Dendritic cell treated with granulocyte-macrophage colony-stimulating factor and Interleukin-4, amounts not matched to agents 40 ng/mL and 50 ng/mL, for 4 days (primary cell): Measurements from ENCODE around the gene TMEM141.
A peak's percentile ranks its signal among the peaks of the same experiment; 100 is the strongest.
"Not testable (repeated sequence)": the region's sequence is repeated elsewhere in the genome, so short reads cannot be mapped to it uniquely, and the experiment has no call there.

Experiments
- H3K27ac Mint-ChIP-seq: one replicate; pipeline ENCODE4 v1.8.0; 2022; ENCODE audit warnings: mild to moderate bottlenecking, mixed read lengths
- H3K27me3 Mint-ChIP-seq: one replicate; pipeline ENCODE4 v1.8.0; 2022; ENCODE audit warnings: mild to moderate bottlenecking, mixed read lengths
- H3K36me3 Mint-ChIP-seq: one replicate; pipeline ENCODE4 v1.8.0; 2022; ENCODE audit warnings: low read depth, mixed read lengths
- H3K4me1 Mint-ChIP-seq: one replicate; pipeline ENCODE4 v1.8.0; 2022; ENCODE audit warnings: low read depth, mixed read lengths
- H3K4me3 Mint-ChIP-seq: one replicate; pipeline ENCODE4 v1.8.0; 2022; ENCODE audit warnings: mild to moderate bottlenecking, moderate library complexity, mixed read lengths
- H3K9me3 Mint-ChIP-seq: one replicate; pipeline ENCODE4 v1.8.0; 2022; ENCODE audit warnings: mixed read lengths
- intact Hi-C: fragments of 100-400 bp; cut with micrococcal nuclease; formaldehyde crosslinking; loops from one replicate; pipeline ENCODE4 v1.15.0; 2022

Gene TMEM141

DNA sequence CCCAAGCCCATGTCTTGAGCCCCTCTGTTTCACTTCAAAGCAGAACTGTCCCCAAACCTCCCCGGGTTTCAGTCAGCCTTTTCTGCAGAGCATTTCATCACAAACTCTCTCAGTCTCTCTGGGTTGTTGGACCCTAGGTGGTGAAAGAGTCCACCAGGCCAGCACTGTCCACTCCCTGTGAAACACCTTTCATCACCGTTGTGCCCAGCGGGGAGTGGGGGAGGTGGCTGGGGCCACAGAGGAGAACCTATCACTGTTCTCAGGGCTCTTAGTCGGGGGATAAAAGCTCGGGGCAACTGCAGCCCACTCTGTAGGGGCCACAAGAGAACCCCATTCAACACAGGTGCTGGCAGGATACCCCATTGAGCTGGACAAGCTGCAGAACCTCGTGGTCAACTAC, 11.2 kb downstream of the TMEM141 start:
- intact Hi-C loops = no loop called here
- Mint-ChIP-seq H3K9me3 (no peaks in the 10 kb centered on the region), H3K27ac (no peak overlapping the region), H3K4me3 (no peak overlapping the region), H3K27me3 (peaks cover 60% of the 10 kb centered on the region), H3K4me1 (peaks cover 38% of the 10 kb centered on the region), H3K36me3 (peaks cover 30% of the 10 kb centered on the region)

DNA sequence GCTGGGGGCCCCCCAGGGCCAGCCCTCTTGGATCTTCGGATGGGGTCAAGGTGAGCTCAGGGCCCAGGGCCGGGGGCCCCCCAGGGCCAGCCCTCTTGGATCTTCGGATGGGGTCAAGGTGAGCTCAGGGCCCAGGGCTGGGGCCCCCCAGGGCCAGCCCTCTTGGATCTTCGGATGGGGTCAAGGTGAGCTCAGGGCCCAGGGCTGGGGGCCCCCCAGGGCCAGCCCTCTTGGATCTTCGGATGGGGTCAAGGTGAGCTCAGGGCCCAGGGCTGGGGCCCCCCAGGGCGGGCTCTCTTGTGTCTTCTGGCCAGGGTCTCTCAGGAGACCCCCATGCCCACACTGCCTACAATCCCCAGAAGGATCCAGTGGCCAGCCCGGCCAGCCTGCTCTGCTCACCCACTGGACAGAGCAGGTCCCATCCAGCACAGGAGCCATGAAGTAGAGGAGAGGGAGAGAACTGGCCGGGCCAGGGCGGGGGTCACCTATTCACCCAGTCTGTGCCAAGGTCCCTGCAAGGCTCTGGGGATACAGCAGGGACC, 11.9 kb downstream of the TMEM141 start:
- H3K4me3 Mint-ChIP-seq, intact Hi-C loops, H3K9me3 Mint-ChIP-seq, H3K27ac Mint-ChIP-seq: not testable (repeated sequence)
- peaks cover 53% of the 10 kb centered on the region for H3K27me3 Mint-ChIP-seq
- H3K36me3 Mint-ChIP-seq = peaks cover 33% of the 10 kb centered on the region
- H3K4me1 Mint-ChIP-seq = peaks cover 38% of the 10 kb centered on the region

DNA sequence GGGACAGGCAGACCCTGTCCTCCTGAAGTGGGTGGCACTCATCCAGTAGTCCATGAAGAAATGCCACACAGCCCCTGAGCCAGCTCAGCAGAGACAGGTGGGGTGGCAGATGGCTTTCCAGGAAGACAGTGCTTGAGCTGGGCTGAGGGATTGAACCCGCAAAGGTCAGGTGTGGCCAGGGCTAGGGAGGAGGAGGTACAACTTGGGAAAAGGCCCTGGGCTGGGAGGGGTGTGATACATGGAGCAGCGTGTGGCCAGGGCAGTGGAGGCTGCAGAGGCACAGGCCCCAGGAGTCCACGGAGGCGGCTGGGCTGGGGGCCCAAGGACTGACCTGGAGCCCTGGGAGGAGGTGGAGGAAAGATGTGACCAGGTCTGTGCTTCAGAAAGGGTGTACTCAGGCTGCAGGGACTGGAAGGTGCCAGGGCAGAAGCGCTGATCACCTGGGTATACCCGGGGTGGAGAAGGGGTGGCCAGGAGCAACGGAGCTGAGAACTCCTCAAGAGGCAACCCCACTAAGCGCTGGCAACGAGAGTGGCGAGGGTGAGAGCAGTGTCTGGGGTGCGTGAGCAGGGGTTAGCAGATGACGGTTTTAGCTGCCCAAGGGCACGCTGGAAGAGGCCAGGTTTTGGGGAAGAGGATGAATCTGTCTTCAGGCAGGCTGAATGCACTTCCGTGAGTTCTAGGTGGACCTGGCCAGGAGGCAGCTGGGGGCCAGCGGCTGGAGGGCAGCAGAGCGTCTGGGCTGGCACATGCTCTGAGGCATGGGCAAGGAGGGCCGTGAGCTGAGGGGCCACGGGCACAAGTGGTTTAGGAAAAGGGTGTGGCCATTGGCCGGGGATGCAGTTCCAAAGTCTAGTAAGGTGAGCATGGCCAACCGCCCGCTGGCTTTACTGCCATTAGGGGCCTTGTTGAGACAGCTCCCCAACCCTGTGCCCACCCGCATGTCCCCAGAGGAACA, 12.7 kb downstream of the TMEM141 start:
- no peak overlapping the region for H3K4me3 Mint-ChIP-seq
- peaks cover 38% of the 10 kb centered on the region for H3K4me1 Mint-ChIP-seq
- H3K27me3 Mint-ChIP-seq = peaks cover 46% of the 10 kb centered on the region
- H3K27ac Mint-ChIP-seq = no peak overlapping the region
- H3K36me3 Mint-ChIP-seq = peaks cover 36% of the 10 kb centered on the region
- intact Hi-C loops = no loop called here
- H3K9me3 Mint-ChIP-seq = no peaks in the 10 kb centered on the region

DNA sequence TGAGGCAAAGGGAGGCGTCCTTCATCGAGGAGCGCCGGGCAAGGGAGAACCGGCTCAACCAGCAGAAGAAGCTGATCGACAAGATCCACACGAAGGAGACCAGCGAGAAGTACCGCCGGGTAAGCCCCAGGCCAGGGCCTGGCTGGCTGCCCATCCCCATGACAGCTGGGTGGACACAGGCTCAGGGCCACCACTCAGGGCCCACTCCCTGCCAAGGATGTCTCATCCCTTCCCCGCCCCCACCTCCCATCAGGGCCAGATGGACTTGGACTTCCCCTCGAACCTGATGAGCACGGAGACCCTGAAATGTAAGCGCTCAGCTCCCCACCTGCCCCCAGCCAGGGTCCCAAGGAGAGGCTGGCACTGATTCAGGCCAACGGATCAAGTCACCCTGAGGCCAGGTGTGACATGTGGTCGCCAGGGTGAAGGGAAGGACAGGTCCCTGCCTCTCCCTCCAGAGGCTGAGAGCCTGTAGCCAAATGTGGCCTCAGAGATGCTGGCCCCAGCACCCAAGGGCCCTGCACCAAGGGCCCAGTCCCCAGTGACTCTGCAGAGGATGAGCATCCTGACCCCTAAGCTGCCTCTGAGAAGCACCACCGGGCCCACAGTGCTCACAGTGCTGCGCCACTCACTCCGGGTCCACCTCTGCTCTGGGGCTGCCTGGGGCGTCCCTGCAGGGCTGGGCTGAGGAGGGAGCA, 13.5 kb downstream of the TMEM141 start:
- Mint-ChIP-seq H3K4me1 (peaks cover 41% of the 10 kb centered on the region), H3K36me3 (peaks cover 44% of the 10 kb centered on the region)

DNA sequence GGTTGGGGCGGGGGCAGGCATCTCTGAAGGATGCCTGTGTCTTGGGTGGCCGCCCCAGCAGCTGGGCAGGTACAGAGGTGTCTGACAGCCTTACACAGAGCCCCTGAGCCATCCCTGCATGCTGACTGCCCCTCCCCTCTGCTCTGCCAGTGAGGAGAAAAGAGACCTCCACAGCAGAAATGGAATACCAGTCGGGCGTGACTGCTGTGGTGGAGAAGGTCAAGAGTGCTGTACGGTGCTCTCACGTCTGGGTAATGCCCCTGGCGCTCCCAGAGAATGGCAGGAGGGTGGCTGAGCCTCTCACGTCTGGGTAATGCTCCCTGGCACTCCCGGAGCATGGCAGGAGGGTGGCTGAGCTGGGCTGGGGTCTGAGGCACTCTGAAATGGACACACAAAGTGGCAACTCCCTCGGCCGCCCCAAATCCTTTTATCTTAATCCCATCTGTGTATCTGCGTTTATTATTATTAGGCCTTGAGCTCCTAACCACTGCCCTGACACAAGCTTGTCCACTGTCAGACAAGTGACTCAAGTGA, 14.1 kb downstream of the TMEM141 start:
- no peaks in the 10 kb centered on the region for H3K9me3 Mint-ChIP-seq
- intact Hi-C loops = no loop called here
- H3K27ac Mint-ChIP-seq = no peak overlapping the region
- H3K36me3 Mint-ChIP-seq = peaks cover 50% of the 10 kb centered on the region
- no peak overlapping the region for H3K4me3 Mint-ChIP-seq
- H3K27me3 Mint-ChIP-seq = peaks cover 32% of the 10 kb centered on the region
- peaks cover 41% of the 10 kb centered on the region for H3K4me1 Mint-ChIP-seq

More for the DNA sequence above, 13.5 kb downstream of the TMEM141 start:
- Mint-ChIP-seq H3K27ac (no peak overlapping the region), H3K27me3 (peaks cover 37% of the 10 kb centered on the region), H3K4me3 (no peak overlapping the region), H3K9me3 (no peaks in the 10 kb centered on the region)
- intact Hi-C loops = no loop called here

DNA sequence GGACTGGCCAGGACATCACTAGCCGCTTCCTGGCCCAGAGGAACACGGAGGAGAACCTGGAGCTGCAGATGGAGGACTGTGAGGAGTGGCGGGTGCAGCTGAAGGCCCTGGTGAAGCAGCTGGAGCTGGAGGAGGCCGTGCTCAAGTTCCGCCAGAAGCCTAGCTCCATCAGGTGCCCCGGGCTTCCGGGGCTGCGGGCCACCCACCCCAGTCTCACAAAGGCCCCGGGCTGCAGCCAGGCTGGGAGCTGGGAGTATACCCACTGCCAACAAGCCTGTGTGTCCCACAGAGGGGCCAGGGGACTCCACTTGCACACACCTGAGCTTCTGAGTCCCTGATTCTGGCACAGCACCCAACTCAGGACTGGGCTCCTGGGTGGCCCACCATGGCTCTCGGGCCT, 14.9 kb downstream of the TMEM141 start:
- intact Hi-C loops = loop anchor here (2.0 kb wide), 1 partner anchor 43 kb away; the partner anchor contains the start of gene PHPT1
- H3K27ac Mint-ChIP-seq = no peak overlapping the region
- H3K4me3 Mint-ChIP-seq = peak overlapping the region; percentile 86
- H3K27me3 Mint-ChIP-seq = peaks cover 24% of the 10 kb centered on the region
- peaks cover 39% of the 10 kb centered on the region for H3K4me1 Mint-ChIP-seq
- H3K36me3 Mint-ChIP-seq = peaks cover 56% of the 10 kb centered on the region
- no peaks in the 10 kb centered on the region for H3K9me3 Mint-ChIP-seq

DNA sequence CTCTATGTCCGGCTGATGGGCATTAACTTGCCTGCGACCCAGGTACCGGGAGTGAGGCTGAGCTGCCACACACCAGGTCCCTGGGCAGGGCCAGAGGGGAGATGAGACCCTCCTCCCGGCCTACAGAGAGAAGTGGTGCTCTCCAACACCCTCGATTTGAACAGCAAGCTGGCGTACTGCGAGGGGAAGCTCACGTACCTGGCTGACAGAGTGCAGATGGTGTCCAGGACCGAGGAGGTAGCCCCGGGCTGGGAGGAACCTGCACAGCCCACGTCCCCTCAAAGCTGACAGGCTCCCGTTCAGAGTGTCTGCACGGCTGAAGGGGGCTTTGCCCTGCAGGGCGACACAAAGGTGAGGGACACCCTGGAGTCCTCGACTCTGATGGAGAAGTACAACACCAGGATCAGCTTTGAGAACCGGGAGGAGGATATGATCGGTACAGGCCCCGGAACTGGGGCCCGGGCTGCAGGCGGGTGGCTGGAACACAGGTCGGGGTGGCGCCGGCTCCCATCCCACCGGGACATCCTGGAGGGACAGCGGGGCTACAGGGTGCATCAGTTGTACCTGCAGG, 15.6 kb downstream of the TMEM141 start:
- Mint-ChIP-seq H3K9me3 (no peaks in the 10 kb centered on the region), H3K36me3 (peaks cover 62% of the 10 kb centered on the region), H3K4me1 (peaks cover 39% of the 10 kb centered on the region), H3K4me3 (peak overlapping the region; percentile 86), H3K27me3 (peaks cover 18% of the 10 kb centered on the region), H3K27ac (peak overlapping the region; percentile 84)
- intact Hi-C loops = loop anchor here (2.0 kb wide), 1 partner anchor 42 kb away; the partner anchor contains the start of gene PHPT1

DNA sequence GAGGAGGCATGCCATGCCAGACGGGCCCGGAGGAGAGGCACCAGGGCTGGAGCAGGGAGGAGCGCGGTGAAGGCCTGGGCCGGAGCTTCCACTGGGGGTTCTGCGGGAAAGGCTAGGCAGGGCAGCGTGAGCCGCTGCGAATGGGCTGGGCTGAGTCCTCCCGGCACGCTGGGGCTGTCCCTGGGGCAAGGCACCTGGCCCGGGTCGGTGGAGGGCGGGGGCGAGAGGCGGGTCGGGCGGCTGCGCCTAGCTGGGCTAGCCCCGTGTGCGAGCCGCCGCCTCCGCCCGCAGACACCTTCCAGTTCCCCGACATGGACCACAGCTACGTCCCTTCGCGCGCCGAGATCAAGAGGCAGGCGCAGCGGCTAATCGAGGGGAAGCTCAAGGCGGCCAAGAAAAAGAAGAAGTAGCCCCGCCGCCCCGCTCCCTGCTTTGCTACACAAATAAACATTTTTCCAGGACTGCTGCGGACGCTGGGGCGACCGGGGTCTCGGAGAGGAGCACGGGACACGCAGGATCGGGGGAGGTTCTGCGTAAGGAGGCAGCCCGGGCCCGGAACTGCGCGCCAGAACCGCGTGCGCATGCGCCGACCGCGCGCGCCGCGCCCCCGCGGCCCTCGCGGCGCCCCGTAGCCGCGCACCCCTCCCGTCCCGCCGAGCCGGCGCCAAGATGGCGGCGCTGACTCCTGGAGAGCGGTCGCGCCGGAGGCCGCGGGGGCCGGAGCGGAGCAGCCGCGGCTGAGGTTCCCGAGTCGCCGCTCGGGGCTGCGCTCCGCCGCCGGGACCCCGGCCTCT, 16.3 kb downstream of the TMEM141 start, which contains the start of gene RABL6:
RABL6 (plus strand) TSS at position 668 of the 794 bp plus-strand sequence. CDS start 249 bp downstream, outside the sequence.
- intact Hi-C loops = loop anchor here (2.0 kb wide), 1 partner anchor 41 kb away; the partner anchor contains the start of gene PHPT1
- Mint-ChIP-seq H3K36me3 (peaks cover 68% of the 10 kb centered on the region), H3K9me3 (no peaks in the 10 kb centered on the region), H3K4me3 (peak within 1 kb of the TSS; percentile 86), H3K27me3 (peaks cover 10% of the 10 kb centered on the region), H3K4me1 (peaks cover 39% of the 10 kb centered on the region), H3K27ac (peak within 1 kb of the TSS; percentile 84)

DNA sequence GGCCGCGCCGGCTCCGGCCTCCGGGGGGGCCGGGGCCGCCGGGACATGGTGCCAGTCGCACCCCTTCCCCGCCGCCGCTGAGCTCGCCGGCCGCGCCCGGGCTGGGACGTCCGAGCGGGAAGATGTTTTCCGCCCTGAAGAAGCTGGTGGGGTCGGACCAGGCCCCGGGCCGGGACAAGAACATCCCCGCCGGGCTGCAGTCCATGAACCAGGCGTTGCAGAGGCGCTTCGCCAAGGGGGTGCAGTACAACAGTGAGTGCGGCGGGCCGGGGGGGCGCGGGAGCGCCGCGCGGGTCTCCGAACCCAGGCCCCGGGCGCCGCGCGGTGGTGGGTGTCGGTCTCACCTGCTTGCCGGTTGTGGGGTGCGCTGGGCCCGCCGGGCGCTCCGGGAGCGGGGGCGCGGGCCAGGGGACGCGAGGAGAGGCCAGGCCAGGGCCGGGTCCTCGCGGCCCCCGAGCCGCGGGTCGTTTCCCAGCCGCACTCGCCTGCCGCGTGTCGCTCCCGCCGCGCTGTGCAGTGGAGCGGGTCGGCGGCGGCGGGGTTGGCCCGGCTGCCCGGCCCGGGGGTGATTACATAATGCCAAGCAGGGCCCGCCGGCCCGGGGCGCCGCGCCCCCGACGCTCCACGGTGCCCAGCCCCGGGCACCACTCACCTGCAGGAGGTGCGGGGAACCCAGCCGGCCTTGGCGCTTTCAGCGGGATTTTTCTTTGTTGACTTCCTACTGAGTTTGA, 17.1 kb downstream of the TMEM141 start:
- peaks cover 75% of the 10 kb centered on the region for H3K36me3 Mint-ChIP-seq
- H3K4me3 Mint-ChIP-seq = peak overlapping the region; percentile 80
- H3K4me1 Mint-ChIP-seq = peaks cover 46% of the 10 kb centered on the region
- H3K9me3 Mint-ChIP-seq = no peaks in the 10 kb centered on the region
- intact Hi-C loops = no loop called here
- H3K27ac Mint-ChIP-seq = peak overlapping the region; percentile 84
- peaks cover 7% of the 10 kb centered on the region for H3K27me3 Mint-ChIP-seq

DNA sequence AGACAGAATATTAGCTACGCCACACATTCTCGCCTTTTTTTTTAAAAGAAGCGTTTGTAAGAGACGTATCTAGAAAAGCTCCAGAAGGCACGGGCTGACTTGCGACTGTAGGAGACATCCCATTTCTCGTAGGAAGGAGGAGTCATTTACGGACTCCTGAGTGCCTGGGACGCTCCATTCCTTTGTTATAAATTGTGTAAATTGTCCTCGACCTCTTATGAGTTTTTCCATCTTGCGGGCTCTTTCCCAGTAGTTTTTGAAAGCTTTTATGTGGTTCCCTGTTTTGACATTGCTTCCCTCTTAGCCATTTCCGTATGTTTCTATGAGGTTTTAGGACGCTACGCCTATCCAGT, 17.6 kb downstream of the TMEM141 start:
- Mint-ChIP-seq H3K27ac (peak overlapping the region; percentile 84), H3K4me3 (peak overlapping the region; percentile 80), H3K9me3 (no peaks in the 10 kb centered on the region), H3K27me3 (peaks cover 3% of the 10 kb centered on the region), H3K36me3 (peaks cover 75% of the 10 kb centered on the region), H3K4me1 (peaks cover 51% of the 10 kb centered on the region)
- intact Hi-C loops = loop anchor here (1.0 kb wide), 1 partner anchor 18 kb away; no protein-coding TSS in a partner anchor

DNA sequence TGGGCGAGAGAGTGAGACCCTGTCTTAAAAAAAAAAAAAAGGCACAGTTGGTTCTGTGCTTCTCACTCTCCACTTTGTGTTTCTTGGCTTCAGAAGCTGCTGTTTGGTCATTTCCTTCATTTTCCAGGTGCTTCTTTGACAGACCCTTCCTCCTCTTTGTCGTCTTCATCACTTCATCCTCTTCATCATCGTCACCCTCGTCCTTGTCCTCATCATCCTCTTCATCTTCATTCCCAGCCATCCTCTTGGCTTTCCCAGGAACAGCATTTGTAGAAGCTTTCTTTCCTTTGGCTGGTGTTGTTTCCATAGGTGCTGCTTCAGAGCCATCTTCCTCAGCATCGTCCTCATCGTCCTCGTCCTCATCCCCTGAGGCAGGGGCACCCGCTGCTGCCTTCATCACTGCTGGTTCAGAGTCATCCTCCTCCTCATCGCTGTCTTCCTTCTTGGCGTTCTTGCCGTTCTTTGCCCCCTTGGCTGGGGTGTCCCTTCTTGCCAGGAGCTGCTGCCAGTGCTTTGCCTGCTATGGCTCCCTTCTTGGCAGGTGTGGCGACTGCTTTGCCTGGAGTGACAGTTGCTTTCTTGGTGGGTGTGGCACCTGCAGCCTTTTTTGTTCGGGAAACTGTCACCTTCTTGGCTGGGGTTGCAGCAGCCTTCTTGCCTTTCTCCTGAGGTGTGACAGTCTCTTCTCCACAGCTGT, 23.7 kb downstream of the TMEM141 start:
- no peaks in the 10 kb centered on the region for H3K9me3 Mint-ChIP-seq
- peaks cover 2% of the 10 kb centered on the region for H3K27me3 Mint-ChIP-seq
- H3K4me1 Mint-ChIP-seq = peaks cover 43% of the 10 kb centered on the region
- intact Hi-C loops = no loop called here
- no peak overlapping the region for H3K4me3 Mint-ChIP-seq
- H3K36me3 Mint-ChIP-seq = peaks cover 75% of the 10 kb centered on the region
- no peak overlapping the region for H3K27ac Mint-ChIP-seq

DNA sequence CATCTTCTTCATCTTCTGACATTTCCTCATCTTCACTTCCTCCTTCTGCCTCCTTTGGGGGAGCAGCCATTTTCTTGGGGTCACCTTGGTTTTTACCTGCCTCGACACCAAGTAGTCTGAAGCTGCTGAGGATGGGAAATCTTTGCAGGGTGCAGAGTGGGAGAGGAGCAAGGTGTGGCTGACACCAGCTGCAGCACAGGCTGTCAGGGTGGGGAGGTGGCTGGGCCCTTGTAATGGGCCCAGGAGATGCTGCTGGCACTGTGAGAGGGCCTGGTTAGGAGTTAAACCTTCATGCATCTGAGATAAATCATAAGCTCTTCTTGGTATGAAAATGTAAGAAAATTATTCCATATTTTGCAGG, 24.3 kb downstream of the TMEM141 start:
- peaks cover 70% of the 10 kb centered on the region for H3K36me3 Mint-ChIP-seq
- intact Hi-C loops = no loop called here
- H3K4me1 Mint-ChIP-seq = peaks cover 39% of the 10 kb centered on the region
- H3K27me3 Mint-ChIP-seq = peaks cover 2% of the 10 kb centered on the region
- no peak overlapping the region for H3K27ac Mint-ChIP-seq
- H3K9me3 Mint-ChIP-seq = no peaks in the 10 kb centered on the region
- H3K4me3 Mint-ChIP-seq = no peak overlapping the region
